HG03103 (cell line): ENCODE measurements around the gene RNF217.
"Not testable (repeated sequence)": the region's sequence is repeated elsewhere in the genome, so short reads cannot be mapped to it uniquely, and the experiment has no call there.

Source experiments
- ATAC-seq: cut with Tn5 transposase; IDR thresholded peaks from one replicate; pipeline ENCODE4 v1.9.1; 2021; ENCODE audit warnings: low read depth; ENCODE audit not compliant: unreplicated experiment

The RNF217 gene

GRCh38 chr6:125121894-125122293, 159.7 kb downstream of the RNF217 start:
- ATAC-seq, result no peak

GRCh38 chr6:125123051-125123450, 160.8 kb downstream of the RNF217 start:
- no peak for ATAC-seq

- ATAC-seq, result no peak
Measured at GRCh38 chr6:125123468-125124048, 161.3 kb downstream of the RNF217 start.

GRCh38 chr6:125124049-125124669, 161.9 kb downstream of the RNF217 start:
- no peak for ATAC-seq

- ATAC-seq, result not testable (repeated sequence)
Measured at GRCh38 chr6:125125856-125126255, 163.6 kb downstream of the RNF217 start.

- ATAC-seq, result no peak
Measured at GRCh38 chr6:125129354-125129753, 167.1 kb downstream of the RNF217 start.

- ATAC-seq, result no peak
Measured at GRCh38 chr6:125132058-125132457, 169.8 kb downstream of the RNF217 start.

GRCh38 chr6:125136378-125136777, 174.1 kb downstream of the RNF217 start:
- no peak for ATAC-seq

- no peak for ATAC-seq
Measured at GRCh38 chr6:125138083-125138482, 175.8 kb downstream of the RNF217 start.

- ATAC-seq, result no peak
Measured at GRCh38 chr6:125140808-125141207, 178.6 kb downstream of the RNF217 start.
